Measurements from ENCODE around the gene CCDC117. TPM values are rescaled to one million over a fixed set of nuclear protein-coding genes. Genes with fewer than 3 reads are reported as not detected.
A peak's percentile ranks its signal among the peaks of the same experiment; 100 is the strongest.
"Not testable (repeated sequence)": the region's sequence is repeated elsewhere in the genome, so short reads cannot be mapped to it uniquely, and the experiment has no call there.

CCDC117 gene
- total RNA-seq, 1 experiment from 2014 or later: 42.2 TPM

DNA sequence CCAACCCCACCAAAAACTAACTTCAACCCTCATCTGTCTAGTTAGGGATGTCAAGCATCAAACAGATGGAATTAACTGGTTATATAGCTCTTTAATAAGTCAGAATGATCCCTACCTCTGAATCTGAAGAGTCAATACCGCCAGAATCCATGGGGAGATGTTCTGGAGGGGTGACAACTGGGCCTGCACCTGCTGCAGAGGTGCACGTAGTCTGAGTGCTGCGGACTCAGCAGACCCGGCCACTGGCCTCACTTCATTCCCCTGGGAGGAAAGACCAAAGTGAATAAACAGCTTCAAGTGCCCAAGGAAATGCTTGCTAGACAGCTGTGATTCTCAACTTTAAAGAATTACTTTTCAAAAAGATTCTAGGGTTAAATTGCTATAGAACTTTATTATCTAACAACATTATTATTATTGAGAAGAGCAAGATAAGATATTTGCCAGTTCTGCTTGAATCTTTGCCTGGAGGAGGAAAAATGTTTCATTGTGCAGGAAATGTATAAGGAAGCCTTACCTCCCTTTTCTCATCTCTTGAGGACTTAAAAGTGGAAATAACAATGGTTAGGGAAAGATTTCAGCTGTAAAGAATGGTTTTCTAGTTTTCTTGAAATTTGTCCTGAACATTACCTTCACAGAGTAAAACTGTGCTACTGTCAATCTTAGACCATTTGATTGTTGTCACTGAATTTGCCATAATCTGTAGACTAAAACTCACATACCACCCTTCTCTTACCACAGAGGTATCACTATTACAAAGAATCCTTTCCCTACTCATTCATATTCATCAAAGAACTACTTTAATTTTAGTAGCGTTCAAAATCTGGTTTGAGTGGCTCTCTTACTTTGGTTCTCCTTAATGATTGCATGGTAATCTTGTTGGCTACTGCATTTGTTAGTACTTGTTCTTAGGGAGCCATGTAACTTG is 23.7 kb downstream of the CCDC117 start:
- DNase-seq (ENCODE audit: low read depth, low spot score): no peak
- in situ Hi-C loops (cut with HindIII; ENCODE audit: low pct_unique_long_range_greater_than_20kb, low sequenced_read_pairs): no loop called here

DNA sequence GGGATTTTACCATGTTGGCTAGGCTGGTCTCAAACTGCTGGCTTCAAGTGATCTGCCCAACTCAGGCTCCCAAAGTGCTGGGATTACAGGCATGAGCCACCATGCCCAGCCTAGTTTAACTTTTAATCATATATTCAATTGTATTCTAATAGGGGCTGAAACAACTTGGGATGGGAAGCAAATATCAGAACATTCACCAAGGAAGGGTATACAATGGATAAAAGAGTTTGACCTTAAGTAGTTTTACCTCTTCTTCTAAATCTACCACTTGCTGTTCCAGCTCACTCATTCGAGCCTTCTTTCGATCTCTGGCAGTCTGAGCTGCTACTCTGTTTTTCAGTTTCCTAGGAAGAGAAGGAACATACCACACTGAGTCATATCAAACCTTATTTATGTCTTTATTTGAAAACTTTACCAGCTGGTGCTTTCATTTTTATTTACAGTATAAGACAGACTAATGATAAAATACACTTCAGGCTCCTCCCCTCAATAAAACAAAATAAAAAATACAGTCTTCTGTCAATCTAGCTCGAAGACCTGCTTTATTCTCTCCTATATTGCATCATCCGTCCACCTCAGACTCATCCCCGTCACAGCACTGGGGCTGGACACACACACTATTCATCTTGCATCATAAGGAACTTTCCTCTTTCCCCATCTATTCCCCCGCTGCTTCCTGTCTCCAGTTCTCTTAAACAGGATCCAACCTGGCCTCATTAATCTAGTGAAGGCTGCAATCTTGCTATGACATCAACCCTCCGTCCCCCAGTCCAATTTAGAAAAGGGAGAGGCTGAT is 26.5 kb downstream of the CCDC117 start:
- in situ Hi-C loops (cut with HindIII; ENCODE audit: low pct_unique_long_range_greater_than_20kb, low sequenced_read_pairs): no loop called here

DNA sequence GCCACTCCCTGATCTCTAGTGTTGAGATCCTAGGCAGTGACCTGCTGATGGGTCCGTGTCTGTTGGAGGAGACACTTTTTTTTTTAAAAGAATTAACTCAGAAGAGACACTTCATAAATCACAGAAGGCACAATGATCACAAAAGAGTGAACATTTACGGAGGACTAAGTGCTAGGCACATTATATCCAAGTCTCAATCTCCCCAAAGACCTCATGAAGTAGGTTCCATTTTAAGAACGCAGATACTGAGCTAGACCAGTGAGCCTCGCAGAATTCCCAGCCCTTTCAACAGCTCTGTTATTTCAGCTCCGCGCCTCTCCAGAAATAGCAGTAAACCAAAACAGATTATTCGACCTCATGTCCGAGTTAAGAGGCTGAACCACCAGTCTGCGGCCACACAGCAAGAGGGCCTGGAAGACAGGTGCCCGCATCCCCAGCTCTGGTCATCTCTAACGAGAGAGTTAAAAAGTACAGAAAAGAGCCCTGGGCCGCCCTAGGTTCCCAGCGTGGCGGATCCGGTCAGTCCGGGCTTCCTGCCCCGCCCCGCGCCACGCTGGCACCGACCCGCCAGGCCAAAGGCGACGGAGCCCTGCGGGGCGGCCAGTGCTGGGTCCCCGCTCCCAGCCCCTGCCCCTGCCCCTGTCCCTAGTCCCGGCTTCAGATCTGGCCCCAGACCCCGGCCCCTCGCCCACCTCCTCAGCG is 27.3 kb downstream of the CCDC117 start:
- in situ Hi-C loops (cut with HindIII; ENCODE audit: low pct_unique_long_range_greater_than_20kb, low sequenced_read_pairs): no loop called here
- DNase-seq (ENCODE audit: low read depth, low spot score): peak; percentile 51

More for the DNA sequence above, 26.5 kb downstream of the CCDC117 start:
- peak; percentile 89 for DNase-seq (ENCODE audit: low read depth, low spot score)

DNA sequence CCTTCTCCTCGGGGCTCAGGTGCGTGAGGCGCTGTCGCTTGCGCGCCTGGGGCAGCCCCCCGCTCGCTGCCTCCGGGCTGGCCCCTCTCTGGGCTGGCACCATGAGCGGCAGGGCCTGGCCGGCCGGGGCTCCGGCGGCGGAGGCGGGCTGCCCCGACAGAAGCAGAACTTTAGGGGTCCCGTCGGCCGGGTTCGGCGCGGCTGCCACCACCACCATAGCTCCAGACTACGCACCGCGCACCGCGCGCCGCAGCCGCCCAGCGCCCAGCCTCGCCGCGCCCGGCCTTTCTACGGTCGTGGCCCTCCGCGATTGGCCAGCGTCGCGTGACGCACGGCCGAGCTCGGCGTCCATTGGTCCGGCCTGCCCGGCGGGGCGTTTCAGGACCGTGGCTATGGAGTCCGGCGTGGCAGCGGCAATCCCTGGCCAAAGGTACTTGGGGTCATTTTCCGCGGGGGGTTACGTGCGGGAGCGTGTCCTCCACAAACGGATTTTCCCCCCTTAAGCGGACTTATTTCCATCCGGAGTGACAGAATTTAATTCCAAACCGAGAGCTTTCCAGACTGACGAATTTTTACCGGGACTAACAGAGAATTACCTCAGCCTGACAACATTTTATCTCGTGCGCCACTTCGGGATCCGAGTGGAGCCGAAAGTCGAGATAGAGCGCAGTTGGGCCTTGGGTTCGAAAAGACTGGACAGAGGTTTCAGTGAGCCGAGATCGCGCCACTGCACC is 28.0 kb downstream of the CCDC117 start, which contains the start of gene XBP1:
Gene XBP1 (minus strand): TSS at position 262 of the 734 bp plus-strand sequence.
- in situ Hi-C loops (cut with HindIII; ENCODE audit: low pct_unique_long_range_greater_than_20kb, low sequenced_read_pairs): no loop called here
- peak; percentile 95 for DNase-seq (ENCODE audit: low read depth, low spot score)

DNA sequence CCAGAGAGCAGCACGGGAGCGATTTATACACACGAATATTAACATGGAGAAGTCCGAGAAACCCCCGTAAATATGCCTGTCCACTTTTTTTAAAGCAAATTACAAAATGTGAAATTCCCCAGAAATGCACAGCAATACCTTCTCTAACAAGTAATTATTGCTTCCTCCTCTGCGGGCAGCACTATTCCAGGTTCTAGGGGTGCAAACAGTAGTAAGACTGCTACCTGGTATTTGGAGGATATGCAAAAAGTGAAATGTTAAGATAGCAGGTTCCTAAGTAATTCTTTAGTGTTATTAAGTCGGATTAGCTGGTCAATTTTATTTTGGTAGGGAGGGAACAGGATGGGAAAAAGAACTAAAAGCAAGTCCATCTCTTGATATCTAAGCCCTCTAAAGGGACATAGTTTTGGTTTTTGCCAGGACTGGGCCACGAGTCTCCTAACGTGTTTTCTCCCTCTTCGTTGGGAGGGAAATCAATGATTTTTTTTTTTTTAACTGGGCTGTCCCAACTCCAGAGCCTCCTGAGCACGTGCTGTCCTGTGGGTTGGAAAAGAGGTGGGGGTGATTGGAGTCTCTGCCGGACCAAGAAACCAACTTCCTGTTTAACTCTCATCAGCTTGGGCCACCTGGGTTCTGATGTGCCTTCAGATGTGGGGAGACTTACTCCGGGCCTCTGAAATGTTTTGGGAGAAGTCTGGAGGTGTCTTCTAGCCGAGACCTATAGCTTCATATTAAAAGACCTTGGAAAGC is 29.5 kb downstream of the CCDC117 start:
- in situ Hi-C loops (cut with HindIII; ENCODE audit: low pct_unique_long_range_greater_than_20kb, low sequenced_read_pairs): no loop called here
- peak; percentile 27 for DNase-seq (ENCODE audit: low read depth, low spot score)

DNA sequence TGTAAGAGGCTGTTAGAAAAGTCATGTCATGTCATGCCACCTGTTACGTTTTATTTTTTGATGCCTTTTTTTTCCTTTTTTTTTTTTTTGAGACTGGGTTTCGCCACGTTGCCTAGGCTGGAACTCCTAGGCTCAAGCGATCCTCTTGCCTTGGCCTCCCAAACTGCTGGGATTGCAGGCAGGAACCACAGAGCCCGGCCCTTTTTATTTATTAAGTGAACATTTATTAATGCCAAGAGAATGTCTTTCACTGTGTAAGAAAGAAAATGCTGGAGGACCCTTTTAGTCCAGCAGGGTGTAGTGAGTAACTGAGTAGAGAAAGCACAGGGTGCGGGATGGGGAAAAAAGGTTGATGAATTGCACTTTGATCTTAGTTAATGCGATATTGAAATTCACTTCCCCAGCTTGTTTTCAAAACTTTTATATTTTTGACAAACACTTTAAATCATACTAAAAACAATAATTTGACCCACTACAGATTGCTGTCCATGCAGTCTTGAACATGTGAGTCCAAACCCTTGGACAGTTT is 30.2 kb downstream of the CCDC117 start:
- no peak for DNase-seq (ENCODE audit: low read depth, low spot score)
- in situ Hi-C loops (cut with HindIII; ENCODE audit: low pct_unique_long_range_greater_than_20kb, low sequenced_read_pairs): no loop called here

DNA sequence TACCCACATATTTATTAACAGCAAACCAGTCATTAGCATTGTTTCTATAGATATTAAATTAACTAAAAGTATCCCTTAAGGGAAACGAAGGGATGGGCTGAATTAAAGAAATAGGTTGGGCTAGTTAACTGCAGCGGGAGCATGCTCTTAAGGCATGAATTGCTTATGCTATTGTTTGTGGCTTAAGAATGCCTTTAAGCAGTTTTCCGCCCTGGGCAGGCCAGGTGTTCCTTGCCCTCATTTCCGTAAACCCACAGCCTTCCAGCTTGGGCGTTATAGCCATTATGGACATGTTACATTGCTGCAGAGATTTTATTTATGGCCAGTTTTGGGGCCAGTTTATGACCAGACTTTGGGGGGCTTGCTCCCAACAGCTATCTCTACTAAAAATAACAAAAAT is 32.9 kb downstream of the CCDC117 start:
- in situ Hi-C loops (cut with HindIII; ENCODE audit: low pct_unique_long_range_greater_than_20kb, low sequenced_read_pairs); DNase-seq (ENCODE audit: low read depth, low spot score): not testable (repeated sequence)

DNA sequence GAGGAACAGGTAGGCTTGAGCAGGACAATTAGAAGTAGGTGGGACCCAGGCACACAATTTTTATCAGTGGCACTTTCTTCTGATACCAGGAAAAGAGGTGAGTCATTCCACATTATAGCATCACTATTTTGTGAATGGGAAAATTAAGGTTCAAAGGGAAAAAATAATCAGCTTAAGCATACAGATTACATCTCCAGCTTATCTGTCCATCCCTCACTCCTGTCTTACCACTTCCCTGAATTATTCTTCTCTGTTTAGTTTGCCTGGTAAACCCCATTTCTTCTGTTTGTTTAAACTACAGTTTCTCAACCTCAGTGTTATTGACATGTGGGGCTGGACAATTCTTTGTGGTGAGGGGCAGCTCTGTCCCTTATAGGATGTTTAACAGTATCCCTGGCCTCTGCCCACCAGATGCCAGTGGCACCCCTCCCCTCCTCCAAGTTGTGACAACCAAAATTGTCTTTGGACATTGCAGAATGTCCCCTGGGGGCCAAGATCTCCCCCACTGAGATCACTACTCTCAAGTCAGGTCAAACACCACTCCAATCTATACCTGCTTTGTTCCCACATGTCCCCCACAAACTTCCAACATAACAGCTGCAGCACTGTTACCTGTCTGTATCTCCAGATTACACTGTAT is 36.3 kb downstream of the CCDC117 start:
- in situ Hi-C loops (cut with HindIII; ENCODE audit: low pct_unique_long_range_greater_than_20kb, low sequenced_read_pairs): no loop called here

DNA sequence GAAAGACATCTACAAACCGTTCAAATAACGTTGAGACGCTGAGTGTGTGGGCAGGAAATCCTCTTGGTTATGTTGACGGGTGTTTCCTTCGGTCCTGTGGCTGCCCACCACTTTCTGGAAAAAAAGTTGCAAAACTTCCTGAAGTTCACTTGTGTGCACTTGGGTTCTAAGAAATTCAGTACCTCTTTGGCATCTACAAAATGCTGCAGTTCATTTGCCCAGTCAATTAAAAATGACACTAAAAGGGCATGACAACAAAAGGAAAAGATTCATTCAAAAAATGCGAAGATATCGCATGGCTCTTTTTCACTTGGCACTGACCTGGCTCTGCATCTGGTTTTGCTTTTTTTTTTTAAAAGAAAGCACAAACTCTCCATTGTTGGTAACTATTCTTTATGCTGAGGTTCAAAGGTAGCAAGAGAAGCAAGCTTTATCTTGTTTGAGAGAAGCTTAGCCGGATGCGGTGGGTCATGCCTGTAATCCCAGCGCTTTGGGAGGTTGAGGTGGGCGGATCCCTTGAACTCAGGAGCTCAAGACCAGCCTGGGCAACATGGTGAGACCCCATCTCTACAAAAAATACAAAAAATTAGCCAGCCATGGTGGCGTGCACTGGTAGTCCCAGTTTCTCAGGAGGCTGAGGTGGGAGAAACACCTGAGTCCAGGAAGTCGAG is 38.5 kb downstream of the CCDC117 start:
- DNase-seq (ENCODE audit: low read depth, low spot score): no peak
- in situ Hi-C loops (cut with HindIII; ENCODE audit: low pct_unique_long_range_greater_than_20kb, low sequenced_read_pairs): no loop called here

More for the DNA sequence above, 36.3 kb downstream of the CCDC117 start:
- DNase-seq (ENCODE audit: low read depth, low spot score): no peak

DNA sequence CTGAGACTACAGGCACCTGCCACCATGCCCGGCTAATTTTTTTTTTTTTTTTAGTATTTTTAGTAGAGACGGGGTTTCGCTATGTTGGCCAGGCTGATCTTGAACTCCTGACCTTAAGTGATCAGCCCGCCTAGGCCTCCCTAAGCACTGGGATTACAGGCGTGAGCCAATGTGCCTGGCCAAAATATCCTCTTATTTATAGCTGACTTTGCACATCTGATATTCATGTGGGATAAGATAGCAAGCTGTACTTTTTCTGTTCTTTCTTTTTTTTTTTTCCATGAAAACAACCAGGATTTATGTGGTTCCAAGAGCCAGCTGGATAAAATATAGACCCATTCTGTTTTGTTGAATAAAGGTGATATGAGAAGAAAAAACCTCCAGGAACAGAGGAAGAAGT is 40.0 kb downstream of the CCDC117 start:
- in situ Hi-C loops (cut with HindIII; ENCODE audit: low pct_unique_long_range_greater_than_20kb, low sequenced_read_pairs): no loop called here

DNA sequence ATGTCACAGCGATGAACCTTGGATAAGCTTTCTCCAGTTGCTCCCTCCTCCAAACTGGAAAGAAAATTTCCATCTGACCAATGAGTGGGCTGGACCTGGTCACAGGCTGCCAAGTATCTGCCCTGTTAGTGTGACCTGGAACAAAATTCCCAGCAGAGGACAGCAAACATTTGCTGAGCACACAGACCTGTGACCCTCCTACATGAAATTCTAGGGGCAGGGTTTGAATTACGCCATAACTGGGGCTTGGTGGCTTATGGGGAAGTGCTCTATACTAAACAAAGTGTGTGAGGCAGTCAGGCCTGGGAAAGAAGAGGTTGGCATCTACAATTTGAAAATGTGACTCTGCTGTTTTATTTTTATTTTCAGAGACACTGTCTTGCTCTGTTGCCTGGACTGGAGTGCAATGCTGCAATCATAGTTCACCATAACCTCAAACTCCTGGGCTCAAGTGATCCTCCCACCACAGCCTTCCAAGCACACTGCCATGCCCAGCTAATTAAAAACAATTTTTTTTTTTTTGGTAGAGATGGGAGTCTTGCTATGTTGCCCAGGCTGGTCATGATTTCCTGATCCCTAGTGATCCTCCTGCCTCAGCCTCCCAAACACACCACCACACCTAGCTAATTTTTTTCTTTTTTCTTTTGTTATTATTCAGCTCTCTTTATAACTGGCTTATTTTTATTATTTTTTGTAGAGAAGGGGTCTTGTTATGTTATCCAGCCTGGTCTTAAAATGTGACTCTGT is 41.5 kb downstream of the CCDC117 start:
- in situ Hi-C loops (cut with HindIII; ENCODE audit: low pct_unique_long_range_greater_than_20kb, low sequenced_read_pairs): no loop called here

More for the DNA sequence above, 40.0 kb downstream of the CCDC117 start:
- no peak for DNase-seq (ENCODE audit: low read depth, low spot score)

DNA sequence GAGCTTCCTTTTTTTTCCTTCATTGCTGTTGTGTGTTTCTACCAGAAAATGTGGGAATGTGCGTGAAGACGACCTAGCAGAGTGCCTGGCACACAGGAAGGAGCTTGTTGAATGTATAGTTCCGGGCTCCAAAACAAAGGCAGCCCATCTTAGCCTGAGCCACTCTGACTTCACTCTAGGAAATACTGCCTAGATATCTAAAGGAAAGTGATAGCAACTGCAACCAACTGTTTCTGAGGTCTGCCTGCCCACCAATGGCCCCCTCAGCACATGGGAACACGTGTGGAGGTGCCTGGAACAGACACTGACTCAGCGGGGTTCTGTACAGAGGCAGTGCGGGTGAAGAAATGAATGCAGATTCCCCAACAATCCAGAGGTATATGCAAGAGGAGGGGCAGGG is 42.6 kb downstream of the CCDC117 start:
- DNase-seq (ENCODE audit: low read depth, low spot score): no peak
- in situ Hi-C loops (cut with HindIII; ENCODE audit: low pct_unique_long_range_greater_than_20kb, low sequenced_read_pairs): no loop called here

More for the DNA sequence above, 41.5 kb downstream of the CCDC117 start:
- no peak for DNase-seq (ENCODE audit: low read depth, low spot score)

DNA sequence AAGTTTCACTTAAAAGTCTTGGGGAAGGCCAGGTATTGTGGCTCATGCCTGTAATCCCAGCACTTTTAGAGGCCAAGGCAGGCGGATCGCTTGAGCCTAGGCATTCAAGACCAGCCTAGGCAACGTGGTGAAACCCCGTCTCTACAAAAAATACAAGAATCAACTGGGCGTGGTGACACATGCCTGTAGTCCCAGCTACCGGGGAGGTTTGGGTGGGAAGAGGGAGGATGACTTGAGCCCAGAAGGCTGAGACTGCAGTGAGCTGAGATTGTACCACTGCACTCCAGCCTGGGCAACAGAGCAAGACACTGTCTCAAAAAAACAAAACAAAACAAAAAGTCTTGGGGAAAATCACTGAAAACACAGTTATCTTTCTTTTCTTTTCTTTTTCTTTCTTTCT is 43.2 kb downstream of the CCDC117 start:
- DNase-seq (ENCODE audit: low read depth, low spot score): no peak
- in situ Hi-C loops (cut with HindIII; ENCODE audit: low pct_unique_long_range_greater_than_20kb, low sequenced_read_pairs): no loop called here

DNA sequence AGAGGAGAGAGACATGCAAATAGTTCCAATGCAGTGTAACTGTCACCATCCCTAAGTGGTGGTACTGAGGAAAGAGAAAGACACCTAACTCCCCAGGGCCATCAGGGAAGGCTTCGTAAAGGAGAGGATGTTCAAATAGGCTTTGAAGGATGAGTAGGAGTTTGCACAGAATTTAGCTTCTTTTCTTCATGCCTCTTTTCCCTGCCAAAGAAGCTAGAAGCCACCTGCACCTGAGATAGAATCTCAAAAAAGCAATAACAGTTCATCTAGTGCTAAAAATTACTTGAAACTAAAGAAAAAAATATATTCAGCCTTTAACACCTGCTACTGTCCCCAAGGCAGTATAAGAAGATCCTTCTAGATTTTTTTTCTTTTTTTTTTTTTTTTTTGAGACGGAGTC is 44.6 kb downstream of the CCDC117 start:
- in situ Hi-C loops (cut with HindIII; ENCODE audit: low pct_unique_long_range_greater_than_20kb, low sequenced_read_pairs): no loop called here
- DNase-seq (ENCODE audit: low read depth, low spot score): no peak

All from SK-MEL-5 (cell line).